HG03159 (cell line): ENCODE results near the gene CD6.

ENCODE experiments used
- ATAC-seq: cut with Tn5 transposase; IDR thresholded peaks from one replicate; pipeline ENCODE4 v1.9.1; 2021; ENCODE audit warnings: mild to moderate bottlenecking, moderate library complexity; ENCODE audit not compliant: unreplicated experiment

CD6 gene

DNA sequence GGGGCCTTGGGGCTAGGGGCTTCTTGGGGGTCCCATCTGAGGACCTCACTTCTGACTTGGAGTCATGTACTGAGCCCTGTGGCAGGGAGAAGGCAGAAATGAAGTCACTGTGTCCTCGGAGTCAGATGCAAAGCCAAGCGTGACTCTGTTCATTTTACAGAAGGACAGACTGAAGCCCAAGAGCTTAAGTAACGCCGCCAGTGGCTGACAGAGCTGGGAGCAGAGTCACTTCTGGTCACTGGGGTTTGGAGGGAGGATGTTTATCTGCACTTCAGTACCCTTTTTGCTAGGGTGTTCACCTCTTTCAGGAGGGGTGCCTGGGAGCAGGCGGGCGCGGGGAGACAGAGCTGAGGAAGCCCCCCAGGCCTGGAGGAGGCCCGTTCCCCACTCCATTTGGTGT, 10.7 kb downstream of the CD6 start:
- no peak for ATAC-seq

DNA sequence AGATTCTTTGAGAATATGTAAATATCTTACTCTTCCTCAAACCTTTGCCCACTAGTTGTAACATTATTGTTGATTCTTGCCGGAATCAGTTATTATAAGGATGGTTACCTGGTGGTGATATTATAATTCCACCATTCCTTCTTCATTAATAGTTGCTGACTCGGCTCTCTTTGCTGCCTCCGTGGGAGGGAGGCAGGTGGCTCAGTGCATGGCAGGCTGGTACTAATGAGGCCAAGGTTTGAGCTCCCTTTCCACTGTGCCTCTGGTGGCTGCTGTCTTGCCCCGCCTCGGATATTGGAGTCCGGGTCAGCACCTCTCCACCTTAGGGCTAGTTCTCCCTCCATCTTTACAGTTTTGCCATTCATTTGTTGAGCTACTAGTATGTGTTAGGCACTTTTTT, 12.7 kb downstream of the CD6 start:
- no peak for ATAC-seq

DNA sequence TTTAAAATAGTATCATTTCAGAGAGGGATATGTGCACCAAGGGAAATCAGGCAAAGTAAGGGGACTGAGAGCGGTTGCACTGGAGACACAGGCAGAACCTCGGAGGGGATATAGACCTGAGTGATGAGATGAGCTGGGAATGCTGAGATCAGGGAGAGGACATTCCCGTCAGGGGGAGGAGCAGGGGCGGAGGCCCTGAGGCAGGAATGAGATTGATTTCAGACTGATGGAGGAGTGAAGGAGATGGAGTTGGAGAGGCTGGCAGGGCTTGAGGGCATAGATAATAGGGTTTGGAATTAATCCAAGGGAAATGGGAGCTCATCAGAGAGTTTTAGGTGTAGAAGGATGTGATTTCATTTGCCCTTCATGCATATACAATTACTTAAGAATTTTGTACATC, 13.2 kb downstream of the CD6 start:
- ATAC-seq: no peak

DNA sequence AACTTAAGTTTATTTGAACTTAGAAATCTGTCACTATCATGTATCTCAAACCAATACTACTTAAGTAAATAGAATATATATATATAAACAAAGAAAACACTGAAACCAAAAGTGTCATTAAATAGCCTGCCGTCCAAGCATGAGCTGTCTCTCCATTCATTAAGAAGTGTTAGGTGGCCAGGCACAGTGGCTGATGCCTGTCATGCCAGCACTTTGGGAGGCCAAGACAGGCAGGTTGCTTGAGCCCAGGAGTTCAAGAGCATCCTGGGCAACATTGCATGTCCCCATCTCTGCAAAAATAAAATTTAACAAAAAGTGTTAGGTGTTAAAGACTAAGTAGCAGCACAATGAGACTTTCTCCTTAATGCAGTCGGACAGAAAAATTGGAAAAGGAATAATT, 14.0 kb downstream of the CD6 start:
- no peak for ATAC-seq

- ATAC-seq: no peak
Measured at GRCh38 chr11:60985991-60986915, 14.8 kb downstream of the CD6 start.

DNA sequence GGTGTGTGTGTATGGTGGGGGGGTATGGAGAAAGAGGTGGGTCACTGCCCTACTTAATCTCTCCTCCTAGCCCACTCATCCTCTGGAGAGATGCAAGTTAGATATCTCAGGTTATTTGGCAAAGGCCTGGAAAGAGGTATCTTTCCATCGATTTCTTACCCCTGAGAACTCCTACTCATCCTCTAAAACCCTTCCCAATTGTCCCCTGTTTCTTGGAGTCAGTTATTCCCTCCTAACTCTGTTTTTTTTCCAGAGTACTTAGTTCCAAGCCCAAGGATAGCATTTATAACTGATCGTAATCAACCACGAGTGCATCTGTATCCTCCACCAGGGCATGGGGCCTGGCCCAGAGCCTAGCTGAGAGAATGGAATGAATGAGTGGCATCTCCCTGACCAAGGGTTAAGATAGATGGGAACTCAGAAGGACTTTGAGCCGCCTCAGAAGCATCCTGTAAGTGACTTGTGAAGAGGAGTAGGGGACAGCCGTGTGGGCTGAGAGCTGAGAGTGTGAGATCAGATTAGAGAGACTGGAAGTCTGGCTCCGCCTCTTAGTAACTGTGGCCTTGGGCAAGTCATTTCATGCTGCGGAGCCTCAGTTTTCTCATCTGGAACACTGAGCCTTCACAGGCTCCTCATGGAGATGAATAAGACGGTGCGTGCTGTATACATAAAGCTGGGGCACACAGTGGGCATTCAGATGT, 16.2 kb downstream of the CD6 start:
- no peak for ATAC-seq

DNA sequence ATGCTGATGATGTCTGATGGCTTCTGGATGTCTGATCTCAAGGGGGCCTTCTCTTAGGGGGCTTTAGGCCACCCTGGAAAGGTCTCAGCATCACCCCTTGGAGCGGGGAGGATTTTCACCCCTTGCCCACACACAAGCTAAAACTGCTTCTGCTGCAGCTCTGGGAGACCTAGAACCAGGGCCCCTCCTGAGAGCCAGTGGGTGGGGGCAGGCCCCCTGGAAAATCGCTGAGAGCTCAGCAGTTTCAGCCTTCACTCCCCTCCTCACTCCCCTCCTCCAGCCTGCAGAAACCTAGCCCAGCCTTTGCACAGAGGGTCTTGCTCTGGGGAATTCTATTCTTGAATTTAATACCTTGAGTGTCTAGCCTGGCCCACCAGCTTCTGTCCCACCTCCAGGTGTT, 17.2 kb downstream of the CD6 start:
- ATAC-seq: no peak

DNA sequence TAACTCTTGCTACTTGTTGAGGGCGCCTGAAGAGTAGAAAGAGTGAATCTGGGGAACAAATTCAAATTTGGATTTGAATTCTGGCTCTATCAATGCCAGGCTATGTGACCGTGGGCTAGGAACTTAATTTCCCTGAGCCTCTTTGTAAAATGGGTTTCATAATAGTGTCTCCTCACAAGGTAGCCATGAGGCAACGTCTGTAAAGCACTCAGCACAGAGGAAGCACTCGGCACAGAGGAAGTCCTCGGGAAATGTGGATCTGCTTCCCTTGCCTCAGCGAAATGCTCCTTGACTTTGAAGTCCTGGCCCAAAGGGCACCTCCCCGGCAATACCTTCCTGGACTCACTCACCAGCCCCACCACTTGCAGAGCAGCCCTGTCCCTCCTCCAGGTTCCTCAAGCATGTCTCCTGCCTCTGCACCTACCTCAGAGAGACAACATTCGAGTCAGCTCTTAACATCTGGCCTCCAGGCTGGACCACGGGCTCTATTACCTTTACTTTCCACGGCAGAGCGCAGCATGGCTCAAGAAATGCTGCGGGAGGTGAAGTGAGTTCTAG, 17.7 kb downstream of the CD6 start:
- no peak for ATAC-seq

DNA sequence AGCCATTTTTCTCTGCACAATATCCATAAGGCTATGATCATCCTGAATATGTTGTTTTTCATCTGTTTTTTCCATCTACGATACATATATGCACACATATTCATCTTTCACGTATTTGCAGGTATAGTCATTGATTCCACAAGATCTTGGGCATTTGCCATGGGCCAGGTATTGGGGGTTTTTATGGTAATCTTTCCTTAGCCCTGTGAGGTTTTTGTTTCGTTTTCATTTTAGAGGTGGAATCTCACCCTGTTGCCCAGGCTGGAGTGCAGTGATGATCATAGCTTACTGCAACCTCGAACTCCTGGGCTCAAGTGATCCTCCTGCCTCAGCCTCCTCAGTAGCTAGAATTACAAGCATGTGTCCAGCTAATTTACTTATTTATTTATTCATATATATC, 20.0 kb downstream of the CD6 start:
- ATAC-seq: no peak

DNA sequence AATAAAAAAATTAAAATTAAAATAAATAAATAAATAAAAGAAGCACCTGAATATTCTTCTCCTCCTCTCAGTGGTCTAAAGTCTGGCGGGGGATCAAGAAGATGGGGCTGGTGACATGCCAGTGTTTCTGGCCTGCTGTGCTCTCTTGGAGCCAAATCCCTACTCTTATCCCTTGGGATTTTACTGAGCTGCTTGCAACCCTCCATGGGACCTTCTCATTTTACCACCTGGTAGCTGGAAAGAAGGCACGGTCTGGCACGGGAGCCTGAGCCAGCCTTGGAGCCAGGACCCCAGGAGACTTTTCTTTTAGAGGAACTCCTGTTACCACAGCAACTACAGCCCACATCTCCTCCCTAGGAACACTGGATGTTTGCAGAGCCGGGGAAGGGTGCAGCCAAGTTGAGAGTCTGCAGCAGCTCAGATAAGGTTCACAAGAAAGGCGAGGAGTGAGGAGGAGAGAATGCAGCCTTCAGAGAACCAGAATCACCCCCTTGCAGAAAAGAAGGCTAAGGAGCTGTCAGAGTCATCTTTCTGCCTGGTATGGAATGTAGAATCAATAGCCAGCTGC, 21.4 kb downstream of the CD6 start:
- no peak for ATAC-seq

DNA sequence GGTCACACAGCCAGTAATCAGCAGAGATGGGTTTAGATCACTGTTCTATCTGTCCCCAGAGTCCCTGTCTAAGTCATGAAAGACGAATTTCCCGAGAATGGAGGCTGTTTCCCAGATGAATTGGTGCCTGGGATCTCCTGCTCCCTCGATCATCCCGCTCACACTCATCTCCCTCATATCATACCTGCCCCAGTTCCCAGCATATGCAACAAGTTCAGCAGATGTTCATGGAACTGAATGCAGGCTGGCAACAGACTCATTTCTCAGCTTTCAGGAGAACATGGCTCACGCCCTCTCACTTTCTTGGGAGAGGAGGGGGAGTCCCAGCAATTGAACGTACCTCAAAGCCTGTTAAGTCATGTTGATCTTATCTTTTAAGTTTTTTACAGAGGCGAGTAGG, 22.1 kb downstream of the CD6 start:
- no peak for ATAC-seq

DNA sequence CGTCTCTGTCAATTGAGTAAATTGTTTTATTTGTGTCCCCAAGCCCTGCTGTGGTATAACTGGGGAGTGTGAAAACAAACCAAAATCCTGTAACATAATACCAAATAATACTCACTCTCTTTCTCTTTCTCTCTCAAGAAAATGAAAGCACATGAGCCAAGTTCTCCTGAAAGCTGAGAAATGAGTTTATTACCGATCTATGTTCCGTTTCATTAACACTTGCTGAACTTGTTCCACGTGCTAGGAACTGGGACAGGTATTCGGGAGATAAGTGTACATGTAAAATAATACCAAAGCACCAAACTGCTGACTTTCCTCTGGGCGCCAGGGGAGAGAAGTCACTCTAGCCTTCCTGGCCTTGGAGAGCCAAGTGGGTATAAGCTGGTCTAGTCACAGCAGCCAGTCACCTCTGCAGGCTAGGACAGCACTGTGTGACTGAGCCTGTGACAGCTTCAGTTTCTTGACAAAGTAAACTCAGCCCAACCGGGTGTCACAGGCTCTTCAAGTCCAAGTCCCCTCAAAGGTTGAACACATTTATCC, 23.1 kb downstream of the CD6 start:
- no peak for ATAC-seq

DNA sequence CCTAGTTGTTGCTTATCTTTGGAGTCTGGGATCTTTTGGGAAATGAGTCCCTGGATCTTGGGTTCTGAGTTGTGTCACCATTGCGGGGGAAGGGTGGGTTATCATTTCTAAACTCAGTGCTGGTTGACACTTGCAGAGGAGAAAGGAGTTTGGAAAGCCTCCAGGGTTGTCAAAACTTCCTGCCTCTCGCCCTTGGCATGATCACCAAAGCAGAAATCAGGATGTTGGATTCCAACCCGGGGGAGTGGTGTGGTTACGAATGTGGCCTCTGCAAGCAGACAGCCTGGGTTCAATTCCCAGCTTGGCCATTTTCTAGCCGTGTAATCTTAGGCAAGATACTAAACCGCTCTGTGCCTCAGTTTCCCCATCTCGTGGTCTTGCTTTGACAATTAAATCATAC, 24.3 kb downstream of the CD6 start:
- ATAC-seq: no peak

DNA sequence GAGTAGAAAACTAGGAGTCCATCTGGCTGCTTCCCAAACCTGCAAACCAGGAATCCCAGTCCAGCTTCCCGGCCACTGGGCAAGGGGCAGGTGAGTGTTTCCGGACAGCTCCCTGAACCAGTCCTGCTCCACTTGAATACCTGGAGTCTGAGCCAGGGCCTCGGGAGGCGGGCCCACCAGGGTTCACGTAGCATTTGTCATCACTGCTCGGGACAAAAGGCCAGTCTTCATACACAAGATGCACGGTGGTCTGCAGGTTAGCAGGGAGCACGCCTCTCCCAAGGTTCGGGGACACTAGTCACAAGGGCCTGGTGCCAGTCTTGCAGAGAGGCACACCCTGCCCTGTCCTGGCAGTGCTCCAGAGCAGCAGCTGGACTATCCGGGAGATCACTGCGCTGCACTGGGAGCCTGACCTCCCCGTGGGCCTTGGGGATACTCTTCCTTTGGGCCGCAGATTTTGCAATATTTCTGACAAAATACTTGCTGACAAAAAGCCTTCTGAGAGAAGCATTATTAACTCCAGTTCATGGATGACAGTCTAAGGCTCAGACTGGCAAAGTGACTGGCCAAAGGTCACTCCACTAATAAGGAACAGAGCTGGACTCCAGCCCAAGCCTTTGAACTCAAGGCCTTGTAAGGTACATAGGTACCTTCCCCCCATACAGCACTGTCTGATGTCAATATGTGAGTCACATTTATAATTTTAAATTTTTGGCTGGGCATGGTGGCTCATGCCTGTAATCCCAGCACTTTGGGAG, 25.1 kb downstream of the CD6 start:
- no peak for ATAC-seq

GRCh38 chr11:61000426-61000825, 28.9 kb downstream of the CD6 start:
- no peak for ATAC-seq

DNA sequence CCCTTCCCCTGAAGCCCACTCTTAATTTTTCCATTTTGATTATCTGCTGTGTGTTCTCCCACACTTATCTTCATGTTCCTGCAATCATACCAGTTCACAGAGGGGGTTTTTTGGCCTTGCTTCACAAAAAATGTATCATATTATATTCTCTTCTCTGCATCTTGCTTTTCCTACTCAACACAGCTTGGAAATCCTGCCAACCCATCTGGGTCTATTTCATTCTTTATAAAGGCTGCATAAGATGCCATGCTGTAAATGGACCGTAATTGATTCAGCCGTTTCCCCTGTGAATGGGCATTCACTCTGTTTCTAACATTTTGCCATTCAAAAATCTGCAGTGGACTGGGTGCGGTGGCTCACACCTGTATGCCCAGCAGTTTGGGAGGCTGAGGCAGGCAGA, 30.5 kb downstream of the CD6 start:
- no peak for ATAC-seq

DNA sequence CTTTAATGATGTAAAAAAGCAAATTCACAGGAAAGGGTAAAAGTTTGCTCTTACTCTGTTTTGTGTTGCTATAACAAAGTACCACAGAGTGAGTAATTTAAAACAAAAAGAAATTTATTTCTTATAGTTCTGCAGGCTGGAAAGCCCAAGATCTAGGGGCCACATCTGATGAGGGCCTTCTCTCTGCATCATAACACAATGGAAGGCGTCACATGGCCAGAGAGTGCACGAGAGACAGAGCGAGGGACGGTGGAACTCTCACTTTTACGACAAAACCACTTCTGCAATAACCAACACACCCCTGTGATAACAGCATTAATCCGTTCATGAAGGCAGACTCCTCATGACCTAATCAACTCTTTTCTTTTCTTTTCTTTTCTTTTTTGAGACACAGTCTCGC, 31.1 kb downstream of the CD6 start:
- ATAC-seq: no peak

DNA sequence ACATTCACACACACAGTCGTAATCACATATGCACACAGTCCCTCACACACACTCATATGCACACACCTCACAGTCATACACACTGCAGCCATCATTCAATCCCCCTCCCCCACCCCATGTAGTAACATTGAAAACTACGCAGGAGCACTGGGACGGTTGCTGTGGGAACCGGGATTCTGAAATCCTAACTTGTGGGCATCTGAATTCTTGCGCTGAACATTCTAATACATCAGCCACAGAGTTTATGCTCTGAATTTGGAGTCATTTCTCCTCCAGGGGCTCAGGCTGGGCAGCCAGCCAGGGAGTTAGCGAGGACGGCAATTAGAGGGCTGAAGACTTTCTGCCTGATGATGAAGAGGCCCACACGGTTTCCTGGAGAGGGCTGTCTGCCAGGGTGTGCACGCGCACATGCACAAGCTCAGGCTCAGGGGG, 32.7 kb downstream of the CD6 start:
- ATAC-seq: no peak

GRCh38 chr11:61004761-61005181, 33.3 kb downstream of the CD6 start:
- no peak for ATAC-seq

DNA sequence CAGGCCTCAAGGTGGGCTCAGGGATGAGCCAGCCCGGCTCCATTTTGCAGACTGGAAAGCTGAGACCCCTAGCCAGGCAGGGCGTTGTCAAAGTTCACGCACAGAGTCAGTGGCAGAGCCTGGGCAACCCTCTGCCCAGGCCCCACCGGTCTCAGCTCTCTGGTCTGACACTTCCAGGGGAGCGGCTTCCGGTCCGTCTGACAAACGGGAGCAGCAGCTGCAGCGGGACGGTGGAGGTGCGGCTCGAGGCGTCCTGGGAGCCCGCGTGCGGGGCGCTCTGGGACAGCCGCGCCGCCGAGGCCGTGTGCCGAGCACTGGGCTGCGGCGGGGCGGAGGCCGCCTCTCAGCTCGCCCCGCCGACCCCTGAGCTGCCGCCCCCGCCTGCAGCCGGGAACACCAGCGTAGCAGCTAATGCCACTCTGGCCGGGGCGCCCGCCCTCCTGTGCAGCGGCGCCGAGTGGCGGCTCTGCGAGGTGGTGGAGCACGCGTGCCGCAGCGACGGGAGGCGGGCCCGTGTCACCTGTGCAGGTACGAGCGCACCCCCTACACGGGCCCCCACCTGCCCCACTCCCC, 36.0 kb downstream of the CD6 start:
- ATAC-seq: no peak
